PC-9 (cell line): ENCODE measurements around the gene ENTPD5. TPM values are rescaled to one million over a fixed set of nuclear protein-coding genes. Genes with fewer than 3 reads are reported as not detected.

Experiments used
- Bru-seq: library from RNA; stranded (reverse); fragments of 400-500 nt; gene quantifications from one replicate; lab custom pipeline; 2021; lab: Mats Ljungman, UMichigan
- BruChase-seq, 2 experiments: library from RNA; stranded (reverse); fragments of 400-500 nt; gene quantifications; one replicate each; lab custom pipeline; 2021; lab: Mats Ljungman, UMichigan
- BruUV-seq: library from RNA; stranded (reverse); fragments of 400-500 nt; replicated peaks from 2 replicates; lab custom pipeline; 2021; lab: Mats Ljungman, UMichigan
- CTCF ChIA-PET: fragments of 300-600 bp; sonication (Branson Sonifier 250); formaldehyde crosslinking; loops from one replicate; lab custom pipeline; 2022; ENCODE audit warnings: antibody characterized with exemption; lab: Charles Lee
- POLR2A ChIA-PET: fragments of 300-600 bp; sonication (Branson Sonifier 250); formaldehyde crosslinking; loops from one replicate; lab custom pipeline; 2022; ENCODE audit warnings: antibody characterized with exemption; ENCODE audit not compliant: unreplicated experiment; lab: Charles Lee
- DNase-seq, 2 experiments: peaks; one replicate each; pipeline versions ENCODE4 v3.0.0 to v3.0.0-alpha.2; 2015 to 2022; ENCODE audit warnings: mixed read lengths in 1 of 2
- H2AFZ ChIP-seq: fragments of 200-600 bp; sonication (generic); 2 replicates; pipeline ENCODE4 v1.8.1; 2017; ENCODE audit warnings: antibody characterized with exemption
- H3F3A ChIP-seq: fragments of 200-600 bp; sonication (generic); 2 replicates; pipeline ENCODE4 v1.8.1; 2017; ENCODE audit warnings: antibody characterized with exemption, mild to moderate bottlenecking, low read depth; ENCODE audit not compliant: insufficient read depth
- H3K27ac ChIP-seq: fragments of 200-600 bp; sonication (generic); 2 replicates; pipeline ENCODE4 v1.6.1; 2016; ENCODE audit warnings: mixed run types
- H3K27me3 ChIP-seq: fragments of 200-600 bp; sonication (generic); 2 replicates; pipeline ENCODE4 v1.6.1; 2016; ENCODE audit warnings: low read depth, mixed run types; ENCODE audit not compliant: insufficient read depth
- H3K36me3 ChIP-seq: fragments of 200-600 bp; sonication (generic); 2 replicates; pipeline ENCODE4 v1.6.1; 2016; ENCODE audit warnings: low read depth, mixed run types
- H3K4me1 ChIP-seq: fragments of 200-600 bp; sonication (generic); replicated peaks from 2 replicates; pipeline ENCODE4 v1.6.1; 2016; ENCODE audit warnings: mixed run types; ENCODE audit not compliant: insufficient read depth
- H3K4me2 ChIP-seq: fragments of 200-600 bp; sonication (generic); 2 replicates; pipeline ENCODE4 v1.6.1; 2017; ENCODE audit warnings: mixed run types
- H3K4me3 ChIP-seq: fragments of 200-600 bp; sonication (generic); 2 replicates; pipeline ENCODE4 v1.6.1; 2016; ENCODE audit warnings: mixed run types
- H3K79me2 ChIP-seq: fragments of 200-600 bp; sonication (generic); 2 replicates; pipeline ENCODE4 v1.6.1; 2017; ENCODE audit warnings: low read depth, mixed run types
- H3K9me2 ChIP-seq: fragments of 200-600 bp; sonication (generic); 2 replicates; pipeline ENCODE4 v1.8.1; 2017; ENCODE audit warnings: mild to moderate bottlenecking; ENCODE audit not compliant: insufficient read depth
- H3K9me3 ChIP-seq: fragments of 200-600 bp; sonication (generic); 2 replicates; pipeline ENCODE4 v1.8.1; 2016; ENCODE audit warnings: low read depth; ENCODE audit not compliant: insufficient read depth
- H4K20me1 ChIP-seq: fragments of 200-600 bp; sonication (generic); 2 replicates; pipeline ENCODE4 v1.8.1; 2017; ENCODE audit not compliant: insufficient read depth
- EZH2 ChIP-seq: fragments of 200-600 bp; sonication (generic); IDR thresholded peaks from 2 replicates; pipeline ENCODE4 v1.8.0; 2017; ENCODE audit warnings: antibody characterized with exemption, low read depth
- intact Hi-C: fragments of 100-400 bp; cut with micrococcal nuclease; formaldehyde crosslinking; loops from one replicate; pipeline ENCODE4 v1.10.0; 2022; ENCODE audit not compliant: unreplicated experiment
- long read RNA-seq: library from polyadenylated mRNA; stranded (forward); transcript quantifications from one replicate; pipeline ENCODE4 v2.0.0, GENCODE V29; 2022
- total RNA-seq: library from RNA; stranded (reverse); gene quantifications from 2 replicates; pipeline ENCODE4 v1.2.3, GENCODE V29; 2021
- TF ChIP-seq, protein P1 (sequence below): fragments of 200-600 bp; sonication (generic); conservative IDR thresholded peaks from 2 replicates; pipeline ENCODE4 v1.6.1; 2017; ENCODE audit warnings: mixed run types, antibody characterized with exemption, mild to moderate bottlenecking, moderate library complexity

ENTPD5 gene, protein sequence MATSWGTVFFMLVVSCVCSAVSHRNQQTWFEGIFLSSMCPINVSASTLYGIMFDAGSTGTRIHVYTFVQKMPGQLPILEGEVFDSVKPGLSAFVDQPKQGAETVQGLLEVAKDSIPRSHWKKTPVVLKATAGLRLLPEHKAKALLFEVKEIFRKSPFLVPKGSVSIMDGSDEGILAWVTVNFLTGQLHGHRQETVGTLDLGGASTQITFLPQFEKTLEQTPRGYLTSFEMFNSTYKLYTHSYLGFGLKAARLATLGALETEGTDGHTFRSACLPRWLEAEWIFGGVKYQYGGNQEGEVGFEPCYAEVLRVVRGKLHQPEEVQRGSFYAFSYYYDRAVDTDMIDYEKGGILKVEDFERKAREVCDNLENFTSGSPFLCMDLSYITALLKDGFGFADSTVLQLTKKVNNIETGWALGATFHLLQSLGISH
- 12.3 and 12.6 TPM in 2 replicates for total RNA-seq
- Bru-seq, nascent RNA = percentile 56 among the genes with signal in this experiment
- percentile 58 among the genes with signal in this experiment for BruChase-seq, experiment 1, labeled RNA remaining after a 2-hour chase
- BruChase-seq, experiment 2, labeled RNA remaining after a 6-hour chase = percentile 56 among the genes with signal in this experiment
- long read RNA-seq, full-length matches to known transcripts = 3 of 11 reads
- long read RNA-seq, partial matches to known transcripts = 0 of 11 reads
- long read RNA-seq, other reads (novel, unspliced or antisense) = 8 of 11 reads

DNA sequence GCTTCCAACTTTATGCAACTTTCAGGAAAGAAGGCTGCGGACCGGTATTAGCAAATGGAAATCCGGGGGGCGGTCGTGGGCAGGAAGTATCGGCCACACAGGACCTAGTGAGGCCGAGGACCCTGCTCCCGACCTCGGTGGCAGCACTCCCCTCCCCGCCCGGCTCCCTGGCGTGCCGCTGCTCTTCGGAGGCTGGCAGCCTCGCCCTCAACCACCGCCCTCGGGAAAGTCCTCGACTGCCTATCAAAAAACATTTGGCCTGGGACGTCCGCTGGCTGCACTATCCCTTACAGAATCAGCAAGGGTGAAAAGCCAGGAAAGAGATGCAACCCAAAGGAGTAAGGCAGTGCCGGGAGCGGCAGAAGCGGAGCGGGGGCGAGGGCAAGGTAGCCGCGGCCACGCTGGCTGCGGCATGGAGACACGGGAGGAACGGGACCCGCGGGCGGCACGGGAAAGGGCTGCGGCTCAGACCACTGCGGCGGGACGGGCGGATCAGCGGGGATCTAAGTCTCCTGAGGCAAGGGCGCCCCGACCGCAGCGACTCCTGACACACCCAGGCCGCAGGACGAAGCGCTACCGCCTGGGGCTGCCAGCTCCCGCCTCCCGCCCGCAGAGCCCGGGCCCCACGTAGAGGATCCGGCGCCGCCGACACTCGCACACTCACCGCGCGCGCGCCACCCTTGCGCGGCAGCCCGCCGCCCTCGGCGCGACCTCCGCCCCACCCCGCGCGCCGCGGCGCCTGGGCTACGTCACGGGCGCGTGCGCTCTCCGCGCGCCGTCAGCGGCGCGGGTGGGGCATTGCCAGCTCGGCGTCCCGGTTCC lies at the start of gene ENTPD5, which contains the start of gene BBOF1:
Gene ENTPD5, minus strand, starts transcription at position 703 of the 822 bp plus-strand sequence. CDS start 31,186 bp downstream, outside the sequence.
Gene BBOF1, plus strand, starts transcription at position 764 of the 822 bp plus-strand sequence. CDS start 130 bp downstream, outside the sequence.
- ChIA-PET POLR2A (interaction anchor here (0.7 kb wide), 1 partner anchor 528 kb away, joined by 12 read pairs; the partner anchor contains the start of gene RIOX1), CTCF (no interaction called here)
- peak within 1 kb of the TSS; percentile 99 for H2AFZ ChIP-seq

DNA sequence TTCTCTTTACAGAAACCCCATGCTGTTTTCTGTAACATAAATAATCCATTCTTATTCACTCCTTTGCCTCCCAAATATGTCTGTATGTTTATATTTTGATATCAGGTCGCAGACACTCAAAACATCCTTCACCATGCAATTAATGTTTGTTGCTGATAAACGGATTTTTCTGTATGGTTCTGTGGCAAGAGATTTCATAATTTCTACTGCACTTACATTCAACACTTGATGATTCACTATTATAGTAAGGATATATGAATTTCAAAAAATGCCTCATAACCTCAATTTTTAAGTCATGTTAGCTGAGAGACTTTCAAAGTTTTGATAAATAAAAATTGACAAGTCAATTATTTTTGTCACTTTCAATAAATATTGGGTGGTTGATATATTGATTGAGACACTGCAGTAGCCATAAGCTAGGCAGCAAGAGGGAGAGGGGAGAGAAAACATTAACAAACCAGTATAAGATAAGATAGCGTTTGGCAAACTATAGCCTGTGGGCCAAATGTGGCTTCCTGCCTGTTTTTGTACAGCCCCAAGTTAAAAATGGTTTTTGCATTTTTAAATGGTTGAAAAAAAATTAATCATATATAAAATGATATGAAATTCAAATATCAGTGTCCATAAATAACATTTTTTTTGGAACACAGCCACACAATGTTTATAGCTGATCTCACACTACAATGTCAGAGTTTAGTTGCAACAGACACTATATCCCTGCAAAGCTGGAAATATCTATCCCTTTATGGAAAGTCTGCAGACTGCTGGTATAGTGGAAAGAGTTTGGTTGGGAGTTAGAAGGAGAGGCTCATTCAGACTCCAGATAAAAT lies 46.9 kb upstream of the ENTPD5 start:
- H3K4me2 ChIP-seq = no peak overlapping the region
- no peak for TF ChIP-seq EZH2
- TF ChIP-seq, protein P1, sequence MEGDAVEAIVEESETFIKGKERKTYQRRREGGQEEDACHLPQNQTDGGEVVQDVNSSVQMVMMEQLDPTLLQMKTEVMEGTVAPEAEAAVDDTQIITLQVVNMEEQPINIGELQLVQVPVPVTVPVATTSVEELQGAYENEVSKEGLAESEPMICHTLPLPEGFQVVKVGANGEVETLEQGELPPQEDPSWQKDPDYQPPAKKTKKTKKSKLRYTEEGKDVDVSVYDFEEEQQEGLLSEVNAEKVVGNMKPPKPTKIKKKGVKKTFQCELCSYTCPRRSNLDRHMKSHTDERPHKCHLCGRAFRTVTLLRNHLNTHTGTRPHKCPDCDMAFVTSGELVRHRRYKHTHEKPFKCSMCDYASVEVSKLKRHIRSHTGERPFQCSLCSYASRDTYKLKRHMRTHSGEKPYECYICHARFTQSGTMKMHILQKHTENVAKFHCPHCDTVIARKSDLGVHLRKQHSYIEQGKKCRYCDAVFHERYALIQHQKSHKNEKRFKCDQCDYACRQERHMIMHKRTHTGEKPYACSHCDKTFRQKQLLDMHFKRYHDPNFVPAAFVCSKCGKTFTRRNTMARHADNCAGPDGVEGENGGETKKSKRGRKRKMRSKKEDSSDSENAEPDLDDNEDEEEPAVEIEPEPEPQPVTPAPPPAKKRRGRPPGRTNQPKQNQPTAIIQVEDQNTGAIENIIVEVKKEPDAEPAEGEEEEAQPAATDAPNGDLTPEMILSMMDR = no peak
- peak in 1 of 2 experiments; percentile 35 for DNase-seq
- POLR2A ChIA-PET = interaction anchor here (0.7 kb wide), 1 partner anchor 697 kb away, joined by 3 read pairs; the partner anchor contains the start of gene YLPM1
- no peak overlapping the region for H3K27ac ChIP-seq
- no peak overlapping the region for H2AFZ ChIP-seq
- peaks cover 40% of the 10 kb centered on the region for H3K4me1 ChIP-seq
- H3K9me3 ChIP-seq = no peaks in the 10 kb centered on the region
- H3K4me3 ChIP-seq = no peak overlapping the region
- no TSS peak for BruUV-seq
- H3K36me3 ChIP-seq = no peaks in the 10 kb centered on the region
- H3K27me3 ChIP-seq = no peaks in the 10 kb centered on the region
- H3K9me2 ChIP-seq = no peaks in the 10 kb centered on the region
- H3K79me2 ChIP-seq = no peaks in the 10 kb centered on the region
- peaks cover 46% of the 10 kb centered on the region for H3F3A ChIP-seq
- intact Hi-C loops = no loop called here
- CTCF ChIA-PET = no interaction called here
- no peaks in the 10 kb centered on the region for H4K20me1 ChIP-seq

More for the DNA sequence above, at the start of gene ENTPD5, which contains the start of gene BBOF1:
- TSS peak; percentile 64 for BruUV-seq
- Histone ChIP-seq H3K9me2 (no peaks in the 10 kb centered on the region), H3K4me2 (peak within 1 kb of the TSS; percentile 94), H3F3A (peaks cover 25% of the 10 kb centered on the region; the same call in 1 of the 2 replicates), H3K4me1 (peaks cover 8% of the 10 kb centered on the region), H3K36me3 (no peaks in the 10 kb centered on the region), H4K20me1 (no peaks in the 10 kb centered on the region), H3K79me2 (no peaks in the 10 kb centered on the region), H3K9me3 (no peaks in the 10 kb centered on the region), H3K4me3 (peak within 1 kb of the TSS; percentile 79), H3K27me3 (no peaks in the 10 kb centered on the region), H3K27ac (peak within 1 kb of the TSS; percentile 81)
- peak; percentile 57 to 87 for DNase-seq
- intact Hi-C loops = loop anchor here (1.0 to 2.0 kb wide), 2 partner anchors 66 to 68 kb away; partner anchors contain the start of genes ALDH6A1, COQ6, FAM161B and LIN52
- no peak for TF ChIP-seq EZH2
- TF ChIP-seq, protein P1 = no peak
